GM12864 (cell line): Measurements from ENCODE around the gene DHX32.

Experiments
- DNase-seq: peaks from one replicate; pipeline ENCODE4 v3.0.0-alpha.2; 2011; ENCODE audit warnings: low read depth
- H3K4me3 ChIP-seq: 2 replicates; pipeline ENCODE4 v1.5.1; 2011; ENCODE audit warnings: mild to moderate bottlenecking, low read depth, low read length, control low read depth
- CTCF ChIP-seq: IDR thresholded peaks from 2 replicates; pipeline ENCODE4 v1.5.1; 2011; ENCODE audit warnings: low read depth, mild to moderate bottlenecking, moderate library complexity, low read length, control low read depth, inconsistent platforms; ENCODE audit errors: missing control alignments

Gene DHX32

GRCh38 chr10:125850766-125851731 lies 30.0 kb downstream of the DHX32 start:
- DNase-seq = no peak
- TF ChIP-seq CTCF = no peak
- no peak overlapping the region for H3K4me3 ChIP-seq

GRCh38 chr10:125849448-125849847 lies 31.6 kb downstream of the DHX32 start:
- H3K4me3 ChIP-seq = no peak overlapping the region
- DNase-seq = no peak
- TF ChIP-seq CTCF = no peak

GRCh38 chr10:125848857-125849256 lies 32.2 kb downstream of the DHX32 start:
- no peak overlapping the region for H3K4me3 ChIP-seq
- TF ChIP-seq CTCF = no peak
- DNase-seq = no peak

- TF ChIP-seq CTCF = no peak
- DNase-seq = no peak
- no peak overlapping the region for H3K4me3 ChIP-seq
Observed at GRCh38 chr10:125848371-125848770, 32.7 kb downstream of the DHX32 start.

DNA sequence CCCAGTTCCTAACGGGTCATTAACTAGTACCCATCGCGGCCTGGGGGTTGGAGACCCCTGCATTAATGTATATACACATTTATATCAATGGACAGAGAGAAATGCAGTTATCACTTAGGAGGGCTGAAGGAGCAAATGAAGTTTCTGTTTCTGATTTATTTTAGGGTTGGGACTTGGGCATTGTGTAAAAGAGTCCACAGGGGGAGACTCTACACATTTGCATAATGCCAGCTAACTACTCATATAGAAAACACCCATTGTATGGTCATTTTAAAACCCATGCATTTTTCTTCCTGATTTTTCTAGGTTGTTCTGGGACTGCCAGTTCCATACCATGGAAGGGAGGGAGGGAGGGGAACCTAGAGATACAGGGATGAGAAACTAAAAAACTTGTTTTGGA lies 34.2 kb downstream of the DHX32 start:
- DNase-seq = no peak
- no peak for TF ChIP-seq CTCF
- H3K4me3 ChIP-seq = no peak overlapping the region

GRCh38 chr10:125845617-125846016 lies 35.5 kb downstream of the DHX32 start:
- TF ChIP-seq CTCF = no peak
- no peak overlapping the region for H3K4me3 ChIP-seq
- DNase-seq = no peak
